ENCODE measurements around the gene SCN9A. TPM values are rescaled to one million over a fixed set of nuclear protein-coding genes. Genes with fewer than 3 reads are reported as not detected.

The SCN9A gene
- total RNA-seq, 2 experiments from 2014 or later, result not detected

DNA sequence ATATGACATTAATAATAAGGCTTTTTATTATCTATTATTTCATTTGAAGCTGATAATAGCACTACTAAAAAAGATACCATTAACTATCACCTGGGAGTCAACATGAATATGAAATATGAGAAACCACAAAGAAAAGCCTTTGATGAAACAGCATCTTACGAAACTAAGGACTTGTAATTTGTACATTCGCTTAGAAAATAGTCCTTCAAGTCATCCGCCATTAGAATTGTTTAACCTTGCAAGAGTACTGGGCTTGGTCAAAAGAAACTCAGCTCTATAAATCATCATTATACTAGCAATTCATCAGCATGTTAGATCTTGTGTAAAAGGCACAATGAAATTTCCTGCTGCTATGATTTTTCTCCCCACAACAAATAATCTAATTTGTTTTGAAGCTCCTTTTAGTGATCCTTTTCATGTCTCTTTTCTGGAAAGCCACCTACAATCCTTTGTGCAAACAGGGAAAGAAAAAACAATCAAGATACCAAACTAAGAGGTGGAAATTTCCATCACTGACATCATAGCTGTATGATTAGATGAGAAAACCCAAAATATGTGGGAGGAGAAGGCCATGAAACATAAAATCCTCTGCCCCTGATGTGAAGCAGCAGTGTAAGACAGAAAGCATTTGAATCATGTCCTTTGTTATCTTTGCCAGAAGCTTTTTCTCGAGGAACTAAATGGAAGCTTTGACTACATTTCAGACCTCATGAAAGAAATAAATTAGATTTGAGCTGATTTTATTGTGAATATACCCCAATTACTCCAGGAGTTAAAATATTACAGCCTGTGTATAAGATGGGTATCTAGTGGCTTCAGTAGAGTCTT, 31.2 kb downstream of the SCN9A start:
- Mint-ChIP-seq H3K4me3 (no peak overlapping the region), H3K36me3 (no peaks in the 10 kb centered on the region), H3K27ac (no peak overlapping the region), H3K27me3 (no peaks in the 10 kb centered on the region), H3K9me3 (no peaks in the 10 kb centered on the region), H3K4me1 (ENCODE audit: low read depth) (no peaks in the 10 kb centered on the region)
- intact Hi-C loops (cut with micrococcal nuclease), result no loop called here
- POLR2A ChIA-PET, result no interaction called here
- no peak for DNase-seq
- CTCF ChIA-PET, result no interaction called here

GRCh38 chr2:166343467-166343866, 32.3 kb downstream of the SCN9A start:
- POLR2A ChIA-PET, result no interaction called here

DNA sequence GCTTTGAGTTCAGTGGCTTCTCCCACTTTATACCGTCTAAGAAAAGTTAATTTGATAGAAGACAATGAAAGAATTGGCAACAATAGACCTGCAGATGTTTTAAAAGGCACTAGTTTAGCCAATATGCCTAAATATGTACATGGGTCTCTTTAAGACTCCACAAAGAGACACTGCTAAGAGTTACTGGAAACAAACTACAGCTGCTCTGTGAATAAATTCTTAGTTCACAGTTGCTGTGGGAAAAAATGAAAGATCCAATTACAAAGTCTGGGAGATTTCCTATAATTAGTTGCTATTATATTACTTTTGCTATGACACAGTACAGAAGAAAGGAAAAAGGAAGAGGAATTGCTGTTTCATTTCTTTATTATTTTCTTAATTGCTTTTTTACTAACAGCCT, 34.3 kb downstream of the SCN9A start:
- DNase-seq, result no peak
- Mint-ChIP-seq H3K36me3 (no peaks in the 10 kb centered on the region), H3K4me3 (no peak overlapping the region), H3K9me3 (no peaks in the 10 kb centered on the region), H3K4me1 (ENCODE audit: low read depth) (no peaks in the 10 kb centered on the region), H3K27ac (no peak overlapping the region), H3K27me3 (no peaks in the 10 kb centered on the region)
- ChIA-PET POLR2A (interaction anchor here (0.7 kb wide), 1 partner anchor 185 kb away, joined by 3 read pairs; no protein-coding TSS in a partner anchor), CTCF (no interaction called here)
- intact Hi-C loops (cut with micrococcal nuclease), result no loop called here

More at GRCh38 chr2:166343467-166343866, 32.3 kb downstream of the SCN9A start:
- H3K4me3 Mint-ChIP-seq, result no peak overlapping the region
- CTCF ChIA-PET, result no interaction called here
- H3K36me3 Mint-ChIP-seq, result no peaks in the 10 kb centered on the region
- intact Hi-C loops (cut with micrococcal nuclease), result no loop called here
- H3K4me1 Mint-ChIP-seq (ENCODE audit: low read depth), result no peaks in the 10 kb centered on the region
- no peak overlapping the region for H3K27ac Mint-ChIP-seq
- no peak for DNase-seq
- no peaks in the 10 kb centered on the region for H3K9me3 Mint-ChIP-seq
- H3K27me3 Mint-ChIP-seq, result no peaks in the 10 kb centered on the region

- Mint-ChIP-seq H3K4me3 (no peak overlapping the region), H3K36me3 (no peaks in the 10 kb centered on the region), H3K4me1 (ENCODE audit: low read depth) (no peaks in the 10 kb centered on the region), H3K9me3 (no peaks in the 10 kb centered on the region), H3K27ac (no peak overlapping the region), H3K27me3 (no peaks in the 10 kb centered on the region)
- no peak for DNase-seq
- intact Hi-C loops (cut with micrococcal nuclease), result no loop called here
- ChIA-PET POLR2A (no interaction called here), CTCF (no interaction called here)
These were observed 36.9 kb downstream of the SCN9A start for GRCh38 chr2:166338831-166339339.

GRCh38 chr2:166337932-166338331, 37.8 kb downstream of the SCN9A start:
- intact Hi-C loops (cut with micrococcal nuclease), result no loop called here
- no peaks in the 10 kb centered on the region for H3K27me3 Mint-ChIP-seq
- no peak overlapping the region for H3K27ac Mint-ChIP-seq
- DNase-seq, result no peak
- ChIA-PET CTCF (no interaction called here), POLR2A (no interaction called here)
- no peaks in the 10 kb centered on the region for H3K4me1 Mint-ChIP-seq (ENCODE audit: low read depth)
- H3K4me3 Mint-ChIP-seq, result no peak overlapping the region
- no peaks in the 10 kb centered on the region for H3K9me3 Mint-ChIP-seq
- H3K36me3 Mint-ChIP-seq, result no peaks in the 10 kb centered on the region

DNA sequence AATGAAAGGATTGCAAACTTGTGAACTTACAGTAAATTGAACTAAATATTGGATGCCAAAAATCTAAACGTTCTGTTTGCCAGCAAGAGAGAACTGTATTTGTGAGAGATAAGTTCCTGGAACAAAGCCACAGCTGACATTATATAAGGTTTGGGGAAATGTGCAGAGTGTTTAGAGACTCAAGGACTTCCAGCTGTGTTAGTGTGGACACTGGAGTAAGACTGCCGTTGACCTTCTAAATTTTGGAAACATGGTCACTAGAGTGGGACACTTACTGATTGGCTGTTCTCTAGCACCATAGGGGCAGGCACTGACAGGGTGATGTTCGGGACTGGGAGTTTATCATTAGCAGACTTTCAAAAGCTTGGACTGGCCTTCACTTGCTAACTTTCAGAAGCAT, 40.5 kb downstream of the SCN9A start:
- no peak overlapping the region for H3K27ac Mint-ChIP-seq
- no peak overlapping the region for H3K4me3 Mint-ChIP-seq
- intact Hi-C loops (cut with micrococcal nuclease), result no loop called here
- ChIA-PET POLR2A (no interaction called here), CTCF (no interaction called here)
- DNase-seq, result no peak
- H3K9me3 Mint-ChIP-seq, result no peaks in the 10 kb centered on the region
- H3K27me3 Mint-ChIP-seq, result no peaks in the 10 kb centered on the region
- no peaks in the 10 kb centered on the region for H3K4me1 Mint-ChIP-seq (ENCODE audit: low read depth)
- no peaks in the 10 kb centered on the region for H3K36me3 Mint-ChIP-seq

DNA sequence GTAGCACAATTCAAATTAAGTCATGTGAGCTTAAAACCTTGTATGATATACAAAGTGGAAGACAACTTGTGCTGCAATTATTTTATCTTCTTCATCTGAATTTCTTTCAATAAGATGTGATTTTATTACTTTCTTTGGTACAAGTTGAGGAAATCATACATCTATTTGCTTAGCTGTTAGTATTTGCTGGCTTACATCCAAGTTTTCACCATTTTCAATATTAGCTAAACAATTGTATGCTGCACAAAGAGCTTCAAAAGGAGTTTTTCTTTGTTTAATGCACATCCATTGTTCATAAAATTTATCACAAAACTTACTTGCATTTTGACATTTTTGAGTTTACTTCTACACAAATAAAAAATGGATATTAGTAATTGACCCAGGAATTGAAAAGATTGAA, 40.9 kb downstream of the SCN9A start:
- H3K4me3 Mint-ChIP-seq, result no peak overlapping the region
- no peak for DNase-seq
- ChIA-PET POLR2A (no interaction called here), CTCF (no interaction called here)
- H3K27me3 Mint-ChIP-seq, result no peaks in the 10 kb centered on the region
- no peak overlapping the region for H3K27ac Mint-ChIP-seq
- no peaks in the 10 kb centered on the region for H3K36me3 Mint-ChIP-seq
- intact Hi-C loops (cut with micrococcal nuclease), result no loop called here
- no peaks in the 10 kb centered on the region for H3K9me3 Mint-ChIP-seq
- no peaks in the 10 kb centered on the region for H3K4me1 Mint-ChIP-seq (ENCODE audit: low read depth)

GRCh38 chr2:166333801-166334200, 41.9 kb downstream of the SCN9A start:
- intact Hi-C loops (cut with micrococcal nuclease), result no loop called here
- H3K9me3 Mint-ChIP-seq, result no peaks in the 10 kb centered on the region

DNA sequence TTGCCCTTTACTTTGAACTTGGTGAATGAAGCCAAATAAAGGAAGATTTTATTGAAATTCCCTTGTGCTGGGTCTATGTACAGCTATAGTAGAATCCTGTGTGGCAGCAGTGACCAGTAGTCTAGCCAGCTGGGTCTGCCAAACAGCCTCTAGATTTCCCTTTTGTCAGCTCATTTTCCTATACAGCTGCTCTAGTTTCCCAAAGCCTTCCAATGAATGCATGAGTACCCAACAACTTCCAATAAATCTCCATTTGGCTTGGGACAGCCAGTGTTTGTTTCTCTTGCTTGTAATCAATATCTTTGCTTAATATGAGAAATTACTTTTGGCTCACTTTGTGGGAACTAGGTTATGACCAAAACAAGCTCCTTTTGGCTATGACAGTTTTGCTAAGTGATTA, 43.6 kb downstream of the SCN9A start:
- Mint-ChIP-seq H3K9me3 (no peaks in the 10 kb centered on the region), H3K27me3 (no peaks in the 10 kb centered on the region), H3K36me3 (no peaks in the 10 kb centered on the region), H3K4me3 (no peak overlapping the region), H3K4me1 (ENCODE audit: low read depth) (no peaks in the 10 kb centered on the region), H3K27ac (no peak overlapping the region)
- POLR2A ChIA-PET, result no interaction called here
- intact Hi-C loops (cut with micrococcal nuclease), result no loop called here
- CTCF ChIA-PET, result no interaction called here
- DNase-seq, result no peak

More at GRCh38 chr2:166333801-166334200, 41.9 kb downstream of the SCN9A start:
- H3K27ac Mint-ChIP-seq, result no peak overlapping the region
- no peaks in the 10 kb centered on the region for H3K36me3 Mint-ChIP-seq
- H3K27me3 Mint-ChIP-seq, result no peaks in the 10 kb centered on the region
- no peak overlapping the region for H3K4me3 Mint-ChIP-seq
- ChIA-PET CTCF (no interaction called here), POLR2A (no interaction called here)
- DNase-seq, result no peak
- H3K4me1 Mint-ChIP-seq (ENCODE audit: low read depth), result no peaks in the 10 kb centered on the region

DNA sequence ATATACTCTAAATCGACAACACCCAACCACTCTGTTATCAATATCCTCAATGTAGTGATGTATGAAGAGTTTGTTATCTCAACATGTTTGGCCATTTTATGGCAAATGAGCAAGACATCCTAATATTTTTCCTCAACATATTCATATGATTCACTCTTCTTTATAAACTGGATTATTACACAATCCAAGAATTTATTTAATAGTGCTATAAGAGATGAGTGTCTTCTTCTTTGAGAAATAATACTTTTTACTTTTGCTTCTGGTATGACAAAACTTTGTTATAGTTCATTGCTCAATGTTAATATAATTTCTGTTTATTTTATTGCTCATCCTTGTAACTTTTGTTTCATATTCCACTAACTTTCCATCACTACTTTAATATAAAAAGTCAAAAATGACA, 44.3 kb downstream of the SCN9A start:
- intact Hi-C loops (cut with micrococcal nuclease), result no loop called here
- CTCF ChIA-PET, result no interaction called here
- no peak overlapping the region for H3K27ac Mint-ChIP-seq

DNA sequence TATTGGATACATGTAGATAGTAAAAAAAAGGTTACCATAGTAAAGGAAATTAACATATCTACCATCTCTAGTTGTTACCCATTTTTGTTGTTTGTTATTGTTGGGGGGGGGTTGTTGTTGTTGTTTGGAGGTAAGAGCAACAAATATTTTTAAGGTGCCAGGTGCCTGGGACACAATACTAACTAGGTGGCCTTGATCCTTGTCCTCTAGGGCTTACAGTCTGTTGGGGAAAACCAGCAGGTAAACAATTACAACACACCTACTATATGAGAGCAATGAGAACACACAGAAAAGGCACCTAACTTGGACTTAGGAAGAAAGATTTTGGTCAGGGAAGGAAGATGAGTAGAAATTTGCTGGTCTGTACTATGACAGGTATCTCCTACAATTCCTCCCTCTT, 46.3 kb downstream of the SCN9A start:
- Mint-ChIP-seq H3K36me3 (no peaks in the 10 kb centered on the region), H3K9me3 (no peaks in the 10 kb centered on the region), H3K4me1 (ENCODE audit: low read depth) (no peaks in the 10 kb centered on the region), H3K4me3 (no peak overlapping the region), H3K27ac (no peak overlapping the region), H3K27me3 (no peaks in the 10 kb centered on the region)
- intact Hi-C loops (cut with micrococcal nuclease), result no loop called here
- POLR2A ChIA-PET, result no interaction called here
- no peak for DNase-seq
- CTCF ChIA-PET, result no interaction called here

More for the DNA sequence above, 44.3 kb downstream of the SCN9A start:
- Mint-ChIP-seq H3K36me3 (no peaks in the 10 kb centered on the region), H3K4me1 (ENCODE audit: low read depth) (no peaks in the 10 kb centered on the region), H3K9me3 (no peaks in the 10 kb centered on the region), H3K4me3 (no peak overlapping the region), H3K27me3 (no peaks in the 10 kb centered on the region)
- no peak for DNase-seq
- POLR2A ChIA-PET, result no interaction called here

DNA sequence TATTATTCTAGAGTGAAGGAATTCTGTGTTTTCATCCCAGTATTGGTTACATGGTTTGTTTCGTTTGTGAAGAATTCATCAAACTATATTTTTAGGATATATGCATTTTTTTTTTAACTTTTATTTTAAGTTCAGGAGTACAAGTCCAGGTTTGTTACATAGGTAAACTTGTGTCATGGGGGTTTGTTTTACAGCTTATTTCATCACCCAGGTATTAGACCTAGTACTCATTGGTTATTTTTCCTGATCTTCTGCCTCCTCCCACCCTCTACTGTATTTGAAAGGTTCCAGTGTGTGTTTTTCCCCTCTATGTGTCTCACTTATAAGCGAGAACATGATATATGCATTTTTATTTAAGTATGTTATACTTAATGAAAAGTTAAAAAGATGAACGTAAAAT, 47.6 kb downstream of the SCN9A start:
- H3K27me3 Mint-ChIP-seq, result no peaks in the 10 kb centered on the region
- H3K27ac Mint-ChIP-seq, result no peak overlapping the region
- no peaks in the 10 kb centered on the region for H3K9me3 Mint-ChIP-seq
- H3K4me3 Mint-ChIP-seq, result no peak overlapping the region
- no peaks in the 10 kb centered on the region for H3K4me1 Mint-ChIP-seq (ENCODE audit: low read depth)
- ChIA-PET POLR2A (no interaction called here), CTCF (no interaction called here)
- intact Hi-C loops (cut with micrococcal nuclease), result no loop called here
- H3K36me3 Mint-ChIP-seq, result no peaks in the 10 kb centered on the region
- DNase-seq, result no peak

DNA sequence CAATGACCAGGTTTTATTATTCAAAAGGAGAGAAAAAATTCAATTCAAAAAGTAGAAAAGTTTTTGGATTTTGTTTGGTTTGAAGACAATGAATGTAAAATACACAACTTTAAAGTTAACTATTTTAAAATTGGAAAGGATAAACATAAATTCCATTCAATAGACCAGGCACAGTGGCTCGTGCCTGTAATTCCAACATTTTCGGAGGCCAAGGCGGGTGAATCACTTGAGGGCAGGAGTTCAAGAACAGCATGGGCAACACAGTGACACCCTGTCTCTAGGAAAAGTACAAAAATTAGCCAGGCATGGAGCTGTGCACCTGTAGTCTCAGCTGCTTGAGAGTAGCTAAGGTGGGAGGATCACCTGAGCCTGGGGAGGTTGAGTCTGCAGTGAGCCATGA, 54.7 kb downstream of the SCN9A start:
- no peak for DNase-seq
- POLR2A ChIA-PET, result no interaction called here
- H3K4me3 Mint-ChIP-seq, result no peak overlapping the region
- no peaks in the 10 kb centered on the region for H3K36me3 Mint-ChIP-seq
- H3K27me3 Mint-ChIP-seq, result no peaks in the 10 kb centered on the region
- intact Hi-C loops (cut with micrococcal nuclease), result no loop called here
- H3K4me1 Mint-ChIP-seq (ENCODE audit: low read depth), result no peaks in the 10 kb centered on the region
- H3K27ac Mint-ChIP-seq, result no peak overlapping the region
- CTCF ChIA-PET, result interaction anchor here (0.6 kb wide), 1 partner anchor 9 kb away, joined by 3 read pairs; no protein-coding TSS in a partner anchor
- H3K9me3 Mint-ChIP-seq, result no peaks in the 10 kb centered on the region

All from activated CD4-positive, alpha-beta memory T cell treated with anti-CD3 and anti-CD28 coated beads for 36 hours (primary cell).